ENCODE data around the gene FSD1L.

FSD1L gene

GRCh38 chr9:105479846-105480245 lies 32.0 kb downstream of the FSD1L start:
- no peak overlapping the region for H3K4me3 ChIP-seq (ENCODE audit: low read length)
- no peak for TF ChIP-seq CTCF (conservative IDR thresholded peaks at IDR 0.05; ENCODE audit: low read length)
- peak; percentile 43 for DNase-seq (ENCODE audit: low read depth)

GRCh38 chr9:105483618-105484017 lies 35.8 kb downstream of the FSD1L start:
- no peak for DNase-seq (ENCODE audit: low read depth)
- TF ChIP-seq CTCF (conservative IDR thresholded peaks at IDR 0.05; ENCODE audit: low read length): no peak
- no peak overlapping the region for H3K4me3 ChIP-seq (ENCODE audit: low read length)

GRCh38 chr9:105484226-105484625 lies 36.4 kb downstream of the FSD1L start:
- no peak for TF ChIP-seq CTCF (conservative IDR thresholded peaks at IDR 0.05; ENCODE audit: low read length)
- no peak for DNase-seq (ENCODE audit: low read depth)
- H3K4me3 ChIP-seq (ENCODE audit: low read length): no peak overlapping the region

- no peak for TF ChIP-seq CTCF (conservative IDR thresholded peaks at IDR 0.05; ENCODE audit: low read length)
- DNase-seq (ENCODE audit: low read depth): no peak
- no peak overlapping the region for H3K4me3 ChIP-seq (ENCODE audit: low read length)
Observed at GRCh38 chr9:105485131-105485530, 37.3 kb downstream of the FSD1L start.

GRCh38 chr9:105496826-105497225 lies 49.0 kb downstream of the FSD1L start:
- no peak overlapping the region for H3K4me3 ChIP-seq (ENCODE audit: low read length)
- DNase-seq (ENCODE audit: low read depth): no peak
- no peak for TF ChIP-seq CTCF (conservative IDR thresholded peaks at IDR 0.05; ENCODE audit: low read length)

GRCh38 chr9:105497704-105498103 lies 49.9 kb downstream of the FSD1L start:
- no peak for TF ChIP-seq CTCF (conservative IDR thresholded peaks at IDR 0.05; ENCODE audit: low read length)
- DNase-seq (ENCODE audit: low read depth): no peak
- H3K4me3 ChIP-seq (ENCODE audit: low read length): no peak overlapping the region

- H3K4me3 ChIP-seq (ENCODE audit: low read length): no peak overlapping the region
- no peak for DNase-seq (ENCODE audit: low read depth)
- no peak for TF ChIP-seq CTCF (conservative IDR thresholded peaks at IDR 0.05; ENCODE audit: low read length)
Observed at GRCh38 chr9:105500108-105500766, 52.4 kb downstream of the FSD1L start.

All from AG10803 (cell line).